ENCODE measurements around the gene AMACR.
"Not testable (repeated sequence)": the region's sequence is repeated elsewhere in the genome, so short reads cannot be mapped to it uniquely, and the experiment has no call there.

Gene AMACR

DNA sequence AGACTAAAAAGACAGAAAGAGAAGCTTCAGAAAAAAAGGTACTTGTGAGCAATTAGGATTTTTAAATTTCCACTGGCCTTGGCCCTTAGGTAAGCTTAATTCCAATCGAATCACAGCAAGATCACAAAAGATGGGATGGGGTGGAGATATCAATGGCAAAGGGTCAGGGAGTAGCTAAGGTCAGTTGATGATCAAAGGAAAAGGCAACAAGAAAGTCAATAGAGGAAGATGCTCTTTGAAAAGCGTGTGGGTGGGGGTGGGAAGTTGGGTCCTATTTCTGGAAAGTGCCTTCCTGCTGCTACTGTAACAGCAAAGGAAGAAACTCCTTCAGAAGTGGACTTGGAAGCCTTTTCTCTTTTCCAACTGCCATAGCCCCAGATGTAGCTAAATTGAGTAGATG is 27.9 kb upstream of the AMACR start:
- no peak for DNase-seq

DNA sequence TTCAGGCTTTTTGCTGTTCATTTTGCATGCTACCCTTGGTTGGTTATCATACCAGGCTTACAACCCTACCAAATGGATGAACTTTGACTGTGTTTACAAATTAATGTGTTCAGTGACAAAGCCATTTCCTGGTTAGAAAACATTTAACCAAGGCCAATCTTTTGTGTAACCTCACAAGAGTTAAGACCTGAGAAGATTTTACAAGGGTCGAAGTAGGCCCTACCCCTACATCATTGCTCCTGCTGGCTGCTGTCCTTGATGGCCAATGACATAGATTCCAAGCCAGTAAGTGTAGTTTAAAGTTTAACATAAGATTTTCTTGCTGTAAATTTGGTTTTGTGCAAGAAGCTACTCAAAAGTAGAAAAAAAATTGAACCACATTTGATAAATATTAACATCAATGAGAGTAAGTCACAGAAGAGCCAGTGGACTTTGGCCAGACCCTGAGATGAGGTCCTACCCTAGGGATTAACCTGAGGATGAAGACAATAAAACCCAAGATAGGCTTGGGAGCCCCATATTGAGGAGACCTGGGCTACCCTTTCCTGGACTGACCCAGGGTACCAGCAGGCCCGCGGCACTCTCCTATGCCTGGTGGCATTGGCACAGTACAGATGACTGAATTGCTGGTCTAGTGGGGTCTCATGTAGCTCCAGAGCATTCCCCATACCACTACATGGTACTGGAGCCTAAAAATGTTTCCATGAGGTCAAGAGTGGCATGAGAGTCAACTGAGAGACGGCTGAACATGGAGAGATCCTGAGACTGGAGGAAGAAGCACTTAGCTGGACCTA is 26.9 kb upstream of the AMACR start:
- DNase-seq, result no peak

DNA sequence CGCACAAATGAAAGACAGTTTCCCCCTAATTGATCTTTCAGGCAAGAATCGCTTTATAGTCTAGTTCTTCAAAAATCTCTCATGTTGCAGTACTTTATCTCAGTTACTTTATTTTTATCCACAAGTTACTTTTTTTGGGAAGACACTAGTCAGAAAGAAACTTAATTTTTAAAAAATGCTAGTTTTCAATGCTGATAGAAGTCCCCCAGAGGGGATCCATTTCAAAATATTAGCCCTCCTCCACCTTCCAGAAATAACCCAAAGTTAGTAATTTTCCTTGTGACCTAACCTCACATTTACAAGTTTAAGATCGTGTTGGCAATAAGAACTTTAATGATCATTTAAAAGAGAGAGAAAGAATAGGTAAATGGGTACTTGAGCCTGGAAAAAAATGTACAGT is 24.1 kb upstream of the AMACR start:
- DNase-seq, result no peak

DNA sequence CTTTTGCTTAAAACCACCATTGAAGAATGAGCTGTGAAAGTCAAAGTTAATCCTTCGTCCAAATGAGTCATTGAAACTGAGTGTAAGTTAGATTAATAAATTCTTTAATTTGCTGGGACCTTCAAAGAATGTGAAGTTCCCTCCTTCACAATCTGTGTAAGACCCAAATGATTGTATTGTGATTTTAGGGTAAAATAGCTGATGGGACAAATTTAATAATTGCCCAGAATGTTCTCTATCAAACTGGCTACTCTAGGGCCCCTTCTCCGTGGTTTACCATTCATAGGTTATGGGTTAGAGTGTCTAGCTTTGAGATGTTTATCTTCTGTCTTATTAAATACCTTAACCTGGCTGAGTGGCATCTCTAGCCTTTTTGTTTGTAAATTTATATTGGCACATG is 23.3 kb upstream of the AMACR start:
- no peak for DNase-seq

DNA sequence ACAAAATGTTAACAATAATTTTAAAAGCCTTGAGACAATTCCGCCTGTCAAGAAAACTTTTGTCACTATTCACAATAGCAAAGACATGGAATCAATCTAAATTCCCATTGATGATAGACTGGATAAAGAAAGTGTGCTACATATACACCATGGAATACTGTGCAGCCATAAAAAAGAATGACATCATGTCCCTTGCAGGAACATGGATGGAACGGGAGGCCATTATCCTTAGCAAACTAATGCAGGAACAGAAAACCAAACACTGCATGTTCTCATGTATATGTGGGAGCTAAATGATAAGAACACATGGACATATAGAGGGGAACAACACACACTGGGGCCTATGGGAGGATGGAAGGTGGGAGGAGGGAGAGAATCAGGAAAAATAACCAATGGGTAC is 22.7 kb upstream of the AMACR start:
- DNase-seq, result not testable (repeated sequence)

DNA sequence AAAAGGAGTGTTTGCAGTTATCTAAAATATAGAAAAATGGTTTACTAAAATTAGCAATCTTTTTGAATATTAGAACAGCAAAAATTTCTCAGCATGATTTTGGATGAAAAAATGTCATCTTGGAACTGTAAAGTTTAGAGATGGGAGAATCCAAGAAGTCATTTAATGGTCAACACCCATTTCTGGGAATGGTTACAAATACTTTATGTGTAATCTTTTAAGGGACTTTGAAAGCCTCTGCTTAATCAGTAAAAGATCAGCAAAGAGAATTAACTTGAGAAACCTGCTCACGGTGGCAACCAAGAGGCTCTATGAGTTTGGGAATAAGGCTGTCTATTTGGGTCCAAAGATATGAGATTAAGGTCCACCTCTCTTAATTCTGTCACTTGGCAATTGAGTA is 22.2 kb upstream of the AMACR start:
- no peak for DNase-seq

DNA sequence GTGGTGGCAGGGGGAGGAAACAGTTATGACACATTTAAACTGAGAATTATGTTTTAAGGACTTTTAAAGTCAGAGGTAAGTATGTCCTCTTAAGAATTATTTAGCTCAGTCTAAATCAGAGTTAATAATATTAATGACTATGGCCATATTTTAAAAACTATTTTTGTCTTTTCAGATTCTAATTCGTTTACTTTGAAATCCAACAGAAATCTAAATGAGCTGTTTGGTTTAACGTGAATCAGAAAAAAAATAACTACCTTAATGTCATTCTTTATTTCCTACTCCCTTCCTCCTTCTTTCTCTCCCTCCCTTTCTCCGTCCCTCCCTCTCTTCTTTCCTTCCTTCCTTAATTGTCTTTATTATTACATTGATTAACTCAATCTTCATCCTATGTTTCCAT is 20.5 kb upstream of the AMACR start:
- DNase-seq, result no peak

DNA sequence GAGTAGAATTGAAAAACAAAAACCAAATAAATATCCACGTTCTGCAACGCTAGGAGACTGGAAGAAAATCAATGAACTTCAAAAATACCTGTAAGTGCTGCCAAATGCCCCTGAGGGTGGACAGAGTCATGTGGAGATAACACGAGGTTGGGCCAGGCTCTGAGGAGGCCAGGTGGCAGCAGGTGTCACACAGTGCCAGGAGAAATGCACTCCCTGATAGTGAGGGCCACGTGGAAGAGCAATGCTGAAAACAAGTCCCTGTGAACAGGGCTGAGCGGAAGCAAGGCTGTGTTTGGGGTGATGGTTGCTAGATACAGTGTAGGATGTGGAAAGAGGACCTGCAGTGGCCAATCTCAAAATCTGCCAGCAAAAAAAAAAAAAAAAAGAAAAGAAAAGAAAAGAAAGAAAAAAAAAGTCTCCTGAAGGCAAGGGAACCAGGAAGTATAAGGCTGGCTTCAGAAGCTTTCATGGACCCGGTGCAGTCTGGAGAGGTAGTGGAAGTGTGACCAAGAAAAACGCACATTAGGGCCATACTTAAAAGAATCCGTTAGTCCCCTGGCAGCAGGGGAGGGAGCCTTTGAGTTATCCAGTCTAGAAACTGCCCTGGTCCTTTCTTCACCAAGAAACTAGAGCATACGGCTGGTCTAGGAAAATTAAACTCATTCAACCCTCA is 18.4 kb upstream of the AMACR start:
- DNase-seq, result no peak

DNA sequence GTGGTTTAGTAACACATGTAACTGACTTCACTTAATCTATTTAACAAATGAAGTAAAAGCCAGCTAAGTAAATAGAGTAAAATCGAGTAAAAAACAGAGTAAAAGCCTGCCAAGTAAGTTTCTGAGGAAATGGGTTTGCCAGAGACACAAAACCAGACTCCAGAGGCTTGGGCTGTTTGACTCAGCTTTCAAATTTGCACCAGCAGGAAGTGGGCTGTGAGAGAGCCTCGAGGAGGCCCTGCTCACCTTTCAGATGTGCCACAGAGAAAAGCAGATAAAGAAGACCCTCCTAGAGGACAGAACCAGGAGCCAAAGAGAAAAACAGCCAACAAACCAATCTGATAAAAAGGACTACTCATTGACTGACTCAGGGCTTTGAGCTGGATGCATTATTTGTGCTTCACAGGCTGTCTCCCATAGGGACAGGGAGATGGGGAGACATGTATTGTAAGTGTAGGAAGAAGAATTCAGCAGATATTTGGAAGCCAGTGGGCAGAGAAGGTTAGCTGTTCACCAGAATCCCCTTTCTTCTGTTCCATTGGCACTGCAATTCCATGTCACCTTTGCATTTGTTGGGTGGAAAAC is 14.4 kb upstream of the AMACR start:
- DNase-seq, result peak in 1 of 2 donors; percentile 11

DNA sequence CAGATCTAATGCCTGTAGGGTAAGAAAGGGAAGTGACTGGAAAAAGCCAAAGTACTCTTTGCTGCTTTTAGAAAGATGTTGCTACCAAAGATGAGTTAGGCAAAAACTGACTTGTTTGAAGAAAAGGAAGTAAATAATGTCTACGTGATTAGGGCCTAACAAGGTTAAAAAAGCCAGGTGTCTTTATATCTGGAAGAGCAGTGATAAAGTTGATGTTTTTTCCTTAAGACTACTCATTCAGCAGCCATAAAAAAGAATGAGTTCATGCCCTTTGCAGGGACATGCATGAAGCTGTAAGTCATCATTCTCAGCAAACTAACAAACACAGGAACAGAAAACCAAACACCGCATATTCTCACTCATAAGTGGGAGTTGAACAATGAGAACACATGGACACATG is 13.5 kb upstream of the AMACR start:
- no peak for DNase-seq

DNA sequence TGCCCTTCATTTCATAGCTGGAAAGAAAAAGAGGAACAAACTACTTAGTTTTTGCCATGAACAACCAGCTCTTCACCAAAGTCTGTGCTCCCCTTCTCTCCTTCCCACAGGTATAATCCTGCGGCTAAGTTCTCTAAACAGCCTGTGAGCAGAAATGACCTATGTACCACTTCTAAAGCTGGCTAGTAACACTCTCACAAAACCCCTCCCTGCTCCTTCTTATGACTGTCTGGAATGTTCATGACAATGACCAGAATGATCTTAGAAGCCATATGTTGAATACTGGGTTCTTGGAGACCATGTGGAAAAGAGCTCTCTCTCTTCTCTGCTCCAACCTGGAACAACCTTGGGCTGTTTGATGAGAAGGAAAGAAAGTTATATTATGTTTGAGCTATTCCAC is 12.9 kb upstream of the AMACR start:
- no peak for DNase-seq

DNA sequence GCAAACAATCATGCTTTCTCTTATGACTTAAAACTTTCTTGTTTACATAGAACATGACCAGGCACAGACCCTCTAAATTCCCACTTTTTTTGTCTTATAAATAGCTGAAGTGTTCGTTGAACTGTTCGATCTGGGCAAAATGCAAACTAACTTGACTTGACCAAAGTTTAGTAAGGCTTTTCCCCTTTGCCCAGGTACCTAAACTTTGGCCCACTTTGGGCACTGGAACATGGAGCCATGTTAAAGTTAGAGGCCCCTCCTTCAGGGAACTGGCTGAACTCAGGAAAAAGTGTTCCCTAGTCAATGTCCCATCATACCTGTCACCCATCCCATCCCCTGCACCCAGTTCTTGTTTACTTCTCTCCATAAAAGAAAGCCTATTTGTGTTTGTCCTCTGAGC is 9.4 kb upstream of the AMACR start:
- no peak for DNase-seq

DNA sequence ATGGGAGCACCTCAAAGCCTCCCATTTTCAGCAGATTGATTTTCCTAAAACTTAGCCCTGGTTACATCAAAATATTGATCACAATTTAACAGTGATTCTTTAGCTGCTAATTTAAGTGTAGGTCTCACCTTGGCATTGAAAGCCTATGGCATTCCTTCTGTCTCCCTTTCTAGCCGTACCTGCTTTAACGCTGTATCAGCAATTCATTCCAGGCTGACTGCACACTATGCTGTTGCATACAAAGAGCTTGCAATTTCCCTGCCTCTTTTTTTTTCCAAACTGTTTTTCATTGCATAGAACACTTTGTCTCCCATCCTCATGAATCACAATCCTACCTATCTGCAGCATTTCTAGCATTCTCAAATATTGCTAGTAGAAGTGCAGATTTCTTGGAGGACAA is 8.9 kb upstream of the AMACR start:
- no peak for DNase-seq

DNA sequence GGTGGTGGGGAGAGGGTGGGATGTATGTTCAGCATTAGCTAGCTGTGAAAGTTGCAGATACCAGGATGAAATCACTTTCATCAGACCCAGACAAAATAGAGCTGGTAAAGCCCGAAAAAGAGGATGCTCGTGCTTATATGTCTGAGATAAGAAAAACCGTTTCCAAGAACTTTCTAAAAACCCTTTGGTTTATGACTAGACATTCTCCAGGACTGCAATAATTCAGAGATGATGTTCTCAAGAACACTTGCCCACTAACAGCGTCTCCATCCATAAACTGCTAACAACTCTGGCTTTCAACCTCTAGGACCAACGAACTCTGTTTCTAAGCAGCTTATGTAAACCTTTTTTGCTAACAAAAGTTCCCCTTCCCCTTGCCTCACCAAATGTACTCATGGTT is 8.4 kb upstream of the AMACR start:
- no peak for DNase-seq

DNA sequence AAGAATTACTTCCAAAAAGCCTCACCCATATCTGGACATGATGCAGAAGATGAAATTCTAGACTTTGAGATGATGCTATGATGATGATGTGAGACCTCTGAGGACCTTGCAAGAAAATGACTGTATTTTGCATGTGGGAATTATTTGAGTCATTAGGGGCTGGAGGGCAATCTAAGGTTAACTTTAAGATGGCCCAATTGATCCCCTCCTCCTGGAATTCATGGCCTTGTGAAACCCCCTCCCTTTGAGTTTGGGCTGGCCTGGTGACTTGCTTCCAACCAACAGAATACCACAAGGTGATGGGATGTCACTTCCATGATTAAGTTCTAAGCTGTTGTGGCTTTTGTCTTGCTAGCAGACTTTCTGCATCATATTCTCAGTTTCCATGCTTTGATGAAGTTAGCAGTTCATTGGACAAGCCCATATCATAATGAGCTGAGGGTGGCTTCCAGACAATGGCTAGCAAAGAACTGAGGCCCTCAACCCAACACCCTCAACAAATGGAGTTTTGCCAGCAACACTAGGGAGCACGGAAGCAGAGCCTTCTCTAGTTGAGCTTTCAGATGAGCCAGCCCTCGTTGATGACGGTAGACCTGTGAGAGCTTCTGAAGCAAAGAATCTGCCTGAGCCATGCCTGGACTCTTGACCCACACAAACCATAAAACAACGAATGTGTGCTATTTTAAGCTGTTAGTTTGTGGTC is 7.4 kb upstream of the AMACR start:
- no peak for DNase-seq

DNA sequence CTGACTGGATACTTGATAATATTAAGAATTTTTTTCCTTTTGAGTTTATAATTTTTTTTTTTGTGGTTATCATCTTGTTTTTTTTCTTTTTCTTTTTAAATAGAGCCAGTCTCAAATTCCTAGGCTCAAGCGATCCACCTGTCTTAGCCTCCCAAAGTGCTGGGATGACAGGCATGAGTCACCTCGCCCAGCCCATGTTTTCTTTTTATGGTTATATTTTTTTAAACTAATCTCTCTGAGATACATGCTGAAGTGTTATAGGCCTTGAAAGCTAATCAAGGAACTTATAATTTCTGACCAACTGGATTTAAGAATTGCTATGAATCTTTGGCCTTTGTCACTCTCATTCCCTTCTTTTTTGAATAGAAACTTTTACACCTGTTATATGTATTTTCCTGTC is 6.8 kb upstream of the AMACR start:
- DNase-seq, result no peak

DNA sequence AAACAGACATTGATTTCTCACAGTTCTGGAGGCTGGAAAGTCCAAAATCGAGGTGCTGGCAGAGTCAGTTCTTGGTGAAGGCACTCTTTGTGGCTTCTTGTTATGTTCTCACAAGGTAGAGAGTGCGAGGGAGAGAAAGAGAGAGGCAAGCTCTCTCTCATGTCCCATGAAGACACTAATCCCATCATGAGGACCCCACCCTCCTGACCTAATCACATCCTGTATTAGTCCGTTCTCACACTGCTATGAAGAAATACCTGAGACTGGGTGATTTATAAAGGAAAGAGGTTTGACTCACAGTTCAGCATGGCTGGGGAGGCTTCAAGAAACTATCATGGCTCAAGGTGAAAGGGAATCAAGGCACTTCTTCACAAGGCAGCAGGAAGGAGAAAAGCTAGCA is 5.7 kb upstream of the AMACR start:
- no peak for DNase-seq

DNA sequence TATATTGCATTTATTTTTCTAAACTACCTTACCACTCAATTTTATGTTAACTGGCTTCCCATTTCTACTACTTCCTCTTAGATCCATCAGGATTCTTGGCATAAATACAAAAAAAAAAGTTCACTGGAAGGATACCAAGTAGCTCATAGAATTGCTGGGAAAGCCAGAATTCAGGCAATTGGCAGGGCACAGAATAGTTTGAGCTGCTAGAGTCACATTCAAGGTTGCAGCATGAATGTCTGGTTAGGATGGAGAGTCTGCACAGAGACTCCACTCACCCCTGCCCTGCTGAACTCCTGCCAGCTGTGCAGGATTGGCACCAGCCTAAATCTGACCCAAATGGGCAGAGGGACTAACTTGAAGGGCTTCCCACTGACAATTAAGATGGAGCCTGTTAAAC is 4.9 kb upstream of the AMACR start:
- DNase-seq, result no peak

DNA sequence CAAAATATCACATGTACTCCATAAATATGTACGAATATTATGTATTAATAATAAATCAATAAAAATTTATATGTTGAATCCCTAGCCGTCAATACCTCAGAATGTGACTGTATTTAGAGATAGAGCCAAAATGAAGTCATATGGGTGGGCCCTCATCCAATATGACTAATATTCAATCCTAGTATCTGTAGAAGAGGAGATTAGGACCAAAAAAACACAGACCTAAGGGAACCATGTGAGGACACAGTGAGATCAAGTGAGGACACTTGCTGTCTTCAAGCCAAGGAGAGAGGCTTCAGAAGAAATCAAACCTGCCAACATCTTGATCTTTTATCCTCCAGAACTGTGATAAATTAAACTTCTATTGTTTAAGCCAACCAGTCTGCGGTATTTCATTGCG is 3.7 kb upstream of the AMACR start:
- no peak for DNase-seq

DNA sequence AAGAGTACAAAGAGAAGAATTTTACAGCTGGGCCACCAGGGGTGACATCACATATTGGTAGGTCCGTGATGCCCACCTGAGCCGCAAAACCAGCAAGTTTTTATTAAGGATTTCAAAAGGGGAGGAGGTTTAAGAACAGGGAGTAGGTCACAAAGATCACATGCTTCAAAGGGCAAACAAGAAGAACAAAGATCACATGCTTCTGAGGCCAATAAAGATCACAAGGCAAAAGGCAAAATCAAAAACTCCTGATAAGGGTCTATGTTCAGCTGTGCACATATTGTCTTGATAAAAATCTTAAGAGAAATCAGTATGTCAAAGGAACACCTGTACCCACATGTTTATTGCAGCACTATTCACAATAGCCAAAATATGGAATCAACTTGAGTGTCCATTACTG is 2.3 kb upstream of the AMACR start:
- DNase-seq, result not testable (repeated sequence)

DNA sequence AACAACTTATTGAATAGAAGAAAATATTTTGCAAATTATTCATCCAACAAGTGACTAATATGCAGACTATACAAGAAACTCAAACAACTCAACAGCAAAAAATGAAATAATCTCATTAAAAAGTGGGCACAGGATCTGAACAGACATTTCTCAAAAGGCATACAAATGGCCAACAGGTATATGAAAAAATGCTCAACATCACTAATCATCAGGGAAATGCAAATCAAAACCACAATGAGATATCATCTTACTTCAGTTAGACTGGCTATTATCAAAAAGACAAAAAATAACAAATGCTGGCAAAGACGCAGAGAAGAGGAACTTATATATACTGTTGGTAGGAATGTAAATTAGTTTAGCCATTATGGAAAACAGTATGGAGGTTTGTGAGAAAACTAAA is 1.8 kb upstream of the AMACR start:
- DNase-seq, result no peak

DNA sequence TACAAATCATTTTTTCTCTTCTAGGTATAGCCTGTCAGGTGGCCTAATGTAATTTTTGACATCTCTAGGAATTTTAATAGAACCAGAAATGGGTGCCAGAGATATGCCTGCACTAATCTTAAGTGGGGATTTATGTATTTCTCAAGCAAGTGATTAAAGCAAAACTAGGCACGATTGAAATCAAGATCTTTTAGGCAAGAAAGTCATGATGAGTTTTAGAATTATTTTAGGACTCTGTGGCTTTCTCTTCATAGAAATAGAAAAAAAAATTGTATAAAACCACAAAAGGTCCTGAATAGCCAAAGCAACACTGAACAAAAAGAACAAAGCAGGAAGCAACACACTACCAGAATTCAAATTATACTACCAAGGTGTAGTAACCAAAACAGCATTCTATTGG is 952 bp upstream of the AMACR start:
- no peak for DNase-seq

DNA sequence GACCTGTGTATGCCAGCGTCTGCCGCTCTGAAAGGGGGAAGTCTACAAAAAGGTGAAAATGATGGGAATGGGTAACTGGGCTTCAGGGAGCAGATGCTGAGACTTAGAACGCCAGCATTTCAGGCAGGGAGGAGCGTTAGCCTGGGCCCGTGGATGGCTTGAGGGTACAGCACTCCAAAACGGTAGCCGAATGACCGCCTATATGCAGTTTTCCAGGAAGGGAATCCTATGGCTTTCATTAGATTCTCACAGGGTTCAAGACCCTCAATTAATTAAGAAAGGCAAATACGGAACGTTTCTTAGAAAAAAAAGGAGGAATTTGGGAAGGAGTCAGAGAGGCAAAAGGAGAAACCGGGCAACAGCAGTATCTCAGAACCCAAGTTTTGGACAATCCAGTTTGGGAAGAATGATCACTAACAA is 639 bp downstream of the AMACR start:
- peak in 1 of 2 donors; percentile 8 for DNase-seq

DNA sequence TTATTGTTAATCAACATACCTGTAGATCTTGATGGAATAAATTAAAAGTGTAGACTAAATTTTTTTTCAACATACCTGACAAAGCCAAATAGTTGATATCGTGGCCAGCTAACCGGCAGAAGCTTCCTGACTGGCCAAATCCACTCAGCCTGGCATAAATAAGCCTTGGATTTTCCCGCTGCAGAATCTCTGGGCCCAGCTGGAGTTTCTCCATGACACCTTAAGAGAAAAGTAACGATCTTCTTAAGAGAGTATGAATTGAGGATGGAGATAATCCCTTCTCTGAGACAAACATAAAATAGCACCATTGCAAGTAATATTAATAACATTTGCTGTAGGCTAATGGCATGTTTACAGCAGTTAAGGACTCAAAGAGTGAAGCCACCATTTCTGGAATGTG is 2.2 kb downstream of the AMACR start:
- no peak for DNase-seq

All from CD4-positive, alpha-beta T cell treated with Interferon alpha-2 for 1 hour (primary cell).